ENCODE results near the gene DNAJB4.
"Not testable (repeated sequence)": the region's sequence is repeated elsewhere in the genome, so short reads cannot be mapped to it uniquely, and the experiment has no call there.

The DNAJB4 gene

GRCh38 chr1:78064886-78065285 is 60.1 kb downstream of the DNAJB4 start:
- not testable (repeated sequence) for DNase-seq (ENCODE audit: low read depth in 2 of 2)

Measured in stimulated activated CD8-positive, alpha-beta memory T cell treated with anti-CD3 and anti-CD28 coated beads, Interleukin-15, amount 100 ng/mL, for 4 hours (primary cell).